ENCODE measurements around the gene NAXD.

DNA sequence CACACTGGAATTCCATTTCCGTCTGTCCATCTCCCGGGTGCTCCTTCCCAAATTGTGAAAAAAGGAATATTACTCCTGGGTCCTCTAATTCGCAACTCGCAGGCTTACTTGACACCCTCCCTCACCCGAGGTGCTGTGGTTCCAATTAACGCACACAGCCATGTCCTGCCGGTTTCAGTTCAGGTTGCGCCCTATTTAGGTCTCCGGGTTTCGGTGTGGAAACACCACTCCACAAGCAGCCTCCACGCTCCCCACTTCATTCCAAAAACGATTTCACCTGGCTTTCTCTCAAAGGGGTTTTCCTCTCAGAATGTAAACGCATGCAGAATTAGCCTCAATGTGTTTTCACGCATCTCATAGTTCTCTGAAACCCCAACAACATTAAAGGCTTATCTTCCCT lies 37.9 kb downstream of the NAXD start:
- TF ChIP-seq, protein P1, sequence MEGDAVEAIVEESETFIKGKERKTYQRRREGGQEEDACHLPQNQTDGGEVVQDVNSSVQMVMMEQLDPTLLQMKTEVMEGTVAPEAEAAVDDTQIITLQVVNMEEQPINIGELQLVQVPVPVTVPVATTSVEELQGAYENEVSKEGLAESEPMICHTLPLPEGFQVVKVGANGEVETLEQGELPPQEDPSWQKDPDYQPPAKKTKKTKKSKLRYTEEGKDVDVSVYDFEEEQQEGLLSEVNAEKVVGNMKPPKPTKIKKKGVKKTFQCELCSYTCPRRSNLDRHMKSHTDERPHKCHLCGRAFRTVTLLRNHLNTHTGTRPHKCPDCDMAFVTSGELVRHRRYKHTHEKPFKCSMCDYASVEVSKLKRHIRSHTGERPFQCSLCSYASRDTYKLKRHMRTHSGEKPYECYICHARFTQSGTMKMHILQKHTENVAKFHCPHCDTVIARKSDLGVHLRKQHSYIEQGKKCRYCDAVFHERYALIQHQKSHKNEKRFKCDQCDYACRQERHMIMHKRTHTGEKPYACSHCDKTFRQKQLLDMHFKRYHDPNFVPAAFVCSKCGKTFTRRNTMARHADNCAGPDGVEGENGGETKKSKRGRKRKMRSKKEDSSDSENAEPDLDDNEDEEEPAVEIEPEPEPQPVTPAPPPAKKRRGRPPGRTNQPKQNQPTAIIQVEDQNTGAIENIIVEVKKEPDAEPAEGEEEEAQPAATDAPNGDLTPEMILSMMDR (IDR thresholded peaks at IDR 0.05; ENCODE audit: insufficient read depth, low read length) = no peak
- TF ChIP-seq POLR2AphosphoS5 (IDR thresholded peaks at IDR 0.05; ENCODE audit: low read depth) (no peak), GABPA (IDR thresholded peaks at IDR 0.05; ENCODE audit: low read depth) (no peak), SPI1 (IDR thresholded peaks at IDR 0.05; ENCODE audit: borderline replicate concordance, low read depth) (no peak)
- TF ChIP-seq, protein P2, sequence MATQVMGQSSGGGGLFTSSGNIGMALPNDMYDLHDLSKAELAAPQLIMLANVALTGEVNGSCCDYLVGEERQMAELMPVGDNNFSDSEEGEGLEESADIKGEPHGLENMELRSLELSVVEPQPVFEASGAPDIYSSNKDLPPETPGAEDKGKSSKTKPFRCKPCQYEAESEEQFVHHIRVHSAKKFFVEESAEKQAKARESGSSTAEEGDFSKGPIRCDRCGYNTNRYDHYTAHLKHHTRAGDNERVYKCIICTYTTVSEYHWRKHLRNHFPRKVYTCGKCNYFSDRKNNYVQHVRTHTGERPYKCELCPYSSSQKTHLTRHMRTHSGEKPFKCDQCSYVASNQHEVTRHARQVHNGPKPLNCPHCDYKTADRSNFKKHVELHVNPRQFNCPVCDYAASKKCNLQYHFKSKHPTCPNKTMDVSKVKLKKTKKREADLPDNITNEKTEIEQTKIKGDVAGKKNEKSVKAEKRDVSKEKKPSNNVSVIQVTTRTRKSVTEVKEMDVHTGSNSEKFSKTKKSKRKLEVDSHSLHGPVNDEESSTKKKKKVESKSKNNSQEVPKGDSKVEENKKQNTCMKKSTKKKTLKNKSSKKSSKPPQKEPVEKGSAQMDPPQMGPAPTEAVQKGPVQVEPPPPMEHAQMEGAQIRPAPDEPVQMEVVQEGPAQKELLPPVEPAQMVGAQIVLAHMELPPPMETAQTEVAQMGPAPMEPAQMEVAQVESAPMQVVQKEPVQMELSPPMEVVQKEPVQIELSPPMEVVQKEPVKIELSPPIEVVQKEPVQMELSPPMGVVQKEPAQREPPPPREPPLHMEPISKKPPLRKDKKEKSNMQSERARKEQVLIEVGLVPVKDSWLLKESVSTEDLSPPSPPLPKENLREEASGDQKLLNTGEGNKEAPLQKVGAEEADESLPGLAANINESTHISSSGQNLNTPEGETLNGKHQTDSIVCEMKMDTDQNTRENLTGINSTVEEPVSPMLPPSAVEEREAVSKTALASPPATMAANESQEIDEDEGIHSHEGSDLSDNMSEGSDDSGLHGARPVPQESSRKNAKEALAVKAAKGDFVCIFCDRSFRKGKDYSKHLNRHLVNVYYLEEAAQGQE (IDR thresholded peaks at IDR 0.05; ENCODE audit: insufficient replicate concordance, low read depth) = no peak
